Activated CD4-positive, CD25-positive, alpha-beta regulatory T cell treated with anti-CD3 and anti-CD28 coated beads, Interleukin-2, amount 50 U/mL, for 24 hours (primary cell): ENCODE data around the gene CCHCR1.

Experiments
- ATAC-seq, 2 donors: fragments of 150-1000 bp; cut with Tn5 transposase; one replicate each; pipeline ENCODE4 v1.10.0; 2021; ENCODE audit warnings: mild to moderate bottlenecking in 1 of 2, moderate library complexity in 1 of 2

Gene CCHCR1

GRCh38 chr6:31126396-31127175, 31.0 kb downstream of the CCHCR1 start:
- ATAC-seq = no peak

GRCh38 chr6:31125586-31126363, 31.8 kb downstream of the CCHCR1 start:
- no peak for ATAC-seq

DNA sequence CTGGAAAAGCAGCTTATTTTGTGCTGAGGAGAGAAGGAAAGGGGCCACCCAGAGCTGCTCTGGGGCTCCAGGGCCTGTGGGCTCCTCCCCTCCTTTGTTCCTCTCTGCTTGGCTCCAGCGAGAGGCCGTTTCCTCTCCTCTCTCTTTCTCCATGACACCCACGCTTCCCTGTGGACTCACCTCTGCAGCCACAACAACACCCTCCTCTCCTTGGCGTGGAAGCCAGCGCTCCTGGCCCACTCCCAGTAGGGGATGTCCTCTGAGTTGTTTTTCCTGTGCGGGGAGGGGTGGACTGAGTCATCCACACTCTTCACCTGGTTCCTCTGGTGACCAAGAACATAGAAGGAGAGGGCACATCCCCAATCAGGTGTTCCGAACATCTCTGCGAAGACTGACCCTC, 32.4 kb downstream of the CCHCR1 start:
- no peak for ATAC-seq

GRCh38 chr6:31122791-31123706, 34.6 kb downstream of the CCHCR1 start:
- no peak for ATAC-seq

GRCh38 chr6:31121131-31121790, 36.3 kb downstream of the CCHCR1 start:
- no peak for ATAC-seq

GRCh38 chr6:31120151-31120915, 37.3 kb downstream of the CCHCR1 start, which contains the start of gene CDSN:
TSS of gene CDSN (minus strand) at chr6:31120446. CDS start at chr6:31120419, 27 bp downstream.
- no peak for ATAC-seq

DNA sequence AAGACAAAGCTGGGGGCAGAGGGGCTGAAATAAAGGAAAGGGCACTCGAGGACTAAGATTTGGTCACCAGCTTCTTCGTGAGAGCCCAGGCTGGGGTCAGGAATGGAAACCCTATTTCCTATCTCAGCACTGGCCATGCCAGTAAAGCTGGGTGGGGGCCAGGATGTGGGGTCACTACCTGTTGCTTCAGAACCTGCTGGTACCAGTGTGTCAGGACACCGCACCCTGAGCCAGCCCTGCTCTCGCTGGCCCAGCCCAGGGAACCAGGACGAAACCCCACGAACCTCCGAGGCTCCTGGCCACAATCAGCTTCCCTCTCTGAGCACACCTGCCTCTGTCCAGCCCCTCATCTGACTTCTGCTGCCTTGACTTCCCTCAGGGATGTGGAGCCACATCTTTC, 39.4 kb downstream of the CCHCR1 start:
- ATAC-seq = no peak

GRCh38 chr6:31116661-31117385, 40.8 kb downstream of the CCHCR1 start:
- ATAC-seq = no peak

DNA sequence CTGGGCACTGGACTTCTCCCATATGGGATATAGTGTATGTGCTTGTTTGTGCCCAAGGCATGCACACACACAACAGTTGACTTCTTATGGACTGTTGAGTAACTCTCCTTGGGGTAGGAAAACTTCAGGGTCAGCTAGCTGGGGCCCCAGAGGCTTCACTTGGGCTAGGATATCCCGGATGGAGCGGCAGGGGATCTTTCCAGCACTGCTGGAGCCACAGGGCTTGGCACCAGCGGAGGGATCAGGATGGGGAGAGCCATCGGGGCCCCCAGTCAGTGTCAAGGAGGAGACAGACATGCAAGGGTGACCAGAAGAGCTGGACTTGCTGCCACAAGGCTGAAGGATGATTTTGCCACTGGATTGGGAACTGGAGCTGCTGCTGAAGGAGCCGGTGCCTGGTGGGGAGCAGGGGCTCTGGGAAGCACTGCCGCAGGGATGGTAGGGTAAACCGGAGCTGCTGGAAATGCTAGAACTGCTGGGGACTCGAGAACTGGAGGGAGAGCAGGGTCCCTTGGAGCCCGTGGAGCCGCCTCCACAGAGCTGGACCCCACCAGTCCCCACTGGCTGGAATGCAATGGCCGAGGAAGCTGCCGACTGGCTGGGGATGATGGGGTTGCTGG, 41.6 kb downstream of the CCHCR1 start:
- ATAC-seq = no peak

DNA sequence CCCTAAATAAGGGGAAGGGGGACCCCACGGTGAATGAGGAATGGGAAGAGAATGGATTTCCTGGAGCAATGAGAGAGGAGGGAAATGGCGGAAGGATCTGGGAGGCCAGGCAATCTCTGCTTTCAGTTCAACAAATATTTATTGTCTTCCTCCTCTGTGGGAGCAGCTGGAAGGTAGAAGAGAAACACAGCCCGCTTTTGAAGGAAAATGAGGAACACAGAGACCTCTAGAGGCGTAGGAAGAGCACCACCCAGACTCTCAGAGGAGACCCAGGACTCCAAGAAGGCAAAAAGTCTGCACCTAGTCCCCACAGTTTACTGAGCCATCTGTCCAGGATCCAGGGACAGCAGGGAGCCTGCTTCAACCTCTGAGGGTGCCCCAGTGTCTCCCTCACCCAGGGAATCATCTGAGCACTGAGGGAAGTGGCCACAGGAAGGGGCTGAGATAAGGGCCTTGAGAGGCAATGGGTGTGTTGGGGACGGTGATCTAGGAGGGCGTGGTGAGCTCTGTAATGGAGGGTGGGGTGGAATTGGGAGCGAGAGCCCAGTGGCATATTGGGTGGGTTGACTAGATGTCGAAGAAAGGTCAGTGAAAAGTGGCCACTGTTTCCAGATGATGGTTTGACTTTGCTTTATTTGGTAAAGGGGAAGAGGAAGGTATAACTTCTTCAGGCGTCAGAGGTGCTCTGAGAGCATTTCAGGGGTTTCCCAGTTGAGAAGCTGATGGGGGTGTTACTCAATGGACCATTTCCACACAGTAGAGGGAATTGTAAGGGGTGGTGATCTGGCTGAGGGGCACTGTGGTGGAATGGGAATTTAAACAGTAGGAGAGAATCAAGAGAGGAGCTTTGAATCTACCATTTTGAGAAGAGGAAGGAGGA, 42.4 kb downstream of the CCHCR1 start:
- no peak for ATAC-seq

DNA sequence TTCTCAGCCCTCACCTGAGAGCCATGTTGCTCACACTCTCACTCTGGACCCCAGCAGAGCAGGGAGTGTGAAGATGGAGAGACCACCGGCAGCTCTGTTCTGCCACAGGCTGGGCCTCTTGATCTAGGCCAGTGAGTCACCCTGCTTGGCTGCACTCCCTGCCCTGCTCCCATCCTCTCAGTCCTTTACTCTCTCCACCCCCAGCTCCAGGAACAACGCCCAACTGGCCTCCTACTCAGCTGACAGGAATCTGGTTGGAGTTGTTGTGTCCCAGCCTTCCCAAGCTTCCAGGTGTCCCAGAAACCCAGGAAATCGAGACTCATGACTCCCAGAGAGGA, 43.1 kb downstream of the CCHCR1 start, which contains the start of gene PSORS1C1:
PSORS1C1 (plus strand) TSS at position 260 of the 338 bp plus-strand sequence. CDS start 14,833 bp downstream, outside the sequence.
- no peak for ATAC-seq

DNA sequence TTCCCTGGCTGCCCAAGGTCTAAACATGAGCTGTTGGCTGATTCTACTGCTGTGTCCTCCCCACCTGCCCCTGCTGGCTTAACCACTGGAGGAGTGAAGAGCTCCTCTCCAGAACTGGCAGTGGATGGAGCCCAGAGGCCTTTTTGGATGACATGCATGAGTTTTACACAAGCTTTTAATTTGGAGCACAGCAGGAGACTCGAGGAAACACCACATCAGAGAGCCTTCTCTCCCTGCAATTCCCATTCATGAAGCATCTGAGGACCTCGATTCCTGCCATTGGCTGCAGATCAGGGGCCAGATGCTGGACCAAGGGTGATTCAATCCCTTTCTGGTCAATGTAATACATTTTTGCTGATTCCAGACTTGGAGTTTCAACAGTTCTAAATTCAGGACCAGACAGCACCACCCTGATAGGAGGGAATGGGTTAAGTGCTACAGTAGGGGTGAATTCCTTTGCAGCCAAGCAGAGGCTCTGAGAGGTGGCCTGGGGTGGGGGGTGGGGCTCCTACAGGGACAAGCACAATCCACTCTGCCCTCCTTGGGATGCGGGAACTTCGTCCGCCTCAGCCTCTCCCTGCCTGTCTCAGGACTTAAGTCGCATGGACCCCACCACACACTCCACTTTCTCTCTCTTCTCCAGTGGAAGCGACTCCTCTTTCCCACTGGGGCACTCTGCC, 43.6 kb downstream of the CCHCR1 start:
- ATAC-seq = no peak

- no peak for ATAC-seq
Observed at GRCh38 chr6:31112478-31112877, 45.1 kb downstream of the CCHCR1 start, which contains the start of gene C6orf15. TSS of gene C6orf15 (minus strand) at chr6:31112575. CDS start at chr6:31112555, 20 bp downstream.

GRCh38 chr6:31111712-31112111, 45.9 kb downstream of the CCHCR1 start:
- ATAC-seq = no peak

DNA sequence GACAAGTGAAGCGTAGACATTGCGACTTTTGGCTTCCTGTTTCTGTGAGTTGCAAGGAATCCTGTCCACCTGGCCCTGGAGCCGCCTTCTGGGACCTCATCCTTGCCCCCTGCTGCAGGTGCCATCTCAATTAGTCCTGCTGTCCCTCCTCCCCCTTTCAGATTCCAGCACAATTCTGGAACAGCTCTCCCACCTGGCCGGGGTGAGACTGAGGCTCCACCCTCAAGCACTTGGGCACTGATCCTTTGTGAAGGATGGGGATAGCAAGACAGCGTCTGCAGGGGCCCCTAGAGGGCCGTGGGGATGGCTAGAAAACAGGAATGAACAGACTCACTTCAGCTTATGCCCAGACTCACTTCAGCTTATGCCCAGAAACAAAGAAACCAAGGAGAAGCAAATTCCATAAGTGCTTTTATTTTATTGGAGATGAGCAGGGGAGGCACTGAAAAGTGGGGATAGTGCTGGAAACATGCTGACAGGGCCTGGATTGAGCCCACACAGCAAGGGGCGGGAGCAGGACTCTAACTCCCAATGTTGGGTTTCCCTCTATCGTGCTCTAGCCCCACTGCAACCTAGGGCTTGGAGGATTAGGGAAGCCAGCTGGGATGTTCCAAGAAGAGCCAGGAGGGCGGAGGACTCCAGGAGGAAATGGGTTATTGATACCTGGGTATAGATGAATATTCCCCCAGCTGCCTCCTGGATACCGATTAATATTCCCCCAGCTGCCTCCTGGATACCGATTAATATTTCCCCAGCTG, 46.6 kb downstream of the CCHCR1 start:
- no peak for ATAC-seq

DNA sequence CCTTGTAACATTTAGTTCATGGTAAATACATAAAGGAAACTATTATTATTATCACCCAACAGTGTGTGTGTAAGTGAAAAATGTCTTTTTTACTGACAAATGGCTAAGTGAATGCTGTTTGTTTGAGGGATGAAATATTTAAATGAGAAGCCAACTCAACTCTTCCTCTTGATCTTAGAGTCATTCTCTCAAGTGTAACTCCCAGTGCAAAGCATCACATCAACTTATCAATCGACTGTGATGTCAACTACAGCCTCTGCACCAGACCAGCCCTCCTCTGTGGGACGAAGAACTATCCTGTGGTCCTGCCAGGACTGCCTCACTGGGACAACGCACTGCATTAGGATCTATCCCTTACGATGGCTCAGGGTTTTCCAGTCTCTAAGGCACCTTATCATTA, 50.5 kb downstream of the CCHCR1 start:
- ATAC-seq = no peak

- no peak for ATAC-seq
Observed at GRCh38 chr6:31103136-31103535, 54.5 kb downstream of the CCHCR1 start.

GRCh38 chr6:31098449-31098938, 59.1 kb downstream of the CCHCR1 start:
- ATAC-seq = no peak
